T-helper 22 cell (primary cell): ENCODE results near the gene PCDHB8.
"Not testable (repeated sequence)": the region's sequence is repeated elsewhere in the genome, so short reads cannot be mapped to it uniquely, and the experiment has no call there.

Experiments
- DNase-seq: peaks from one replicate; pipeline ENCODE4 v3.0.0-alpha.2; 2020; ENCODE audit warnings: low read depth

The PCDHB8 gene

GRCh38 chr5:141184117-141184855 lies 6.7 kb downstream of the PCDHB8 start:
- DNase-seq: not testable (repeated sequence)

GRCh38 chr5:141186897-141187512 lies 9.4 kb downstream of the PCDHB8 start, which contains the start of gene PCDHB9:
Gene PCDHB9 (plus strand): TSS chr5:141187161. CDS start chr5:141187319, 158 bp downstream.
- no peak for DNase-seq

DNA sequence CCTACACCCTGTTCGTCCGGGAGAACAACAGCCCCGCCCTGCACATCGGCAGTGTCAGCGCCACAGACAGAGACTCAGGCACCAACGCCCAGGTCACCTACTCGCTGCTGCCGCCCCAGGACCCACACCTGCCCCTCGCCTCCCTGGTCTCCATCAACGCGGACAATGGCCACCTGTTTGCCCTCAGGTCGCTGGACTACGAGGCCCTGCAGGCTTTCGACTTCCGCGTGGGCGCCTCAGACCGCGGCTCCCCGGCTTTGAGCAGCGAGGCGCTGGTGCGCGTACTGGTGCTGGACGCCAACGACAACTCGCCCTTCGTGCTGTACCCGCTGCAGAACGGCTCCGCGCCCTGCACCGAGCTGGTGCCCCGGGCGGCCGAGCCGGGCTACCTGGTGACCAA lies 11.1 kb downstream of the PCDHB8 start:
- DNase-seq: not testable (repeated sequence)

- DNase-seq: not testable (repeated sequence)
Measured at GRCh38 chr5:141189131-141189530, 11.5 kb downstream of the PCDHB8 start.

DNA sequence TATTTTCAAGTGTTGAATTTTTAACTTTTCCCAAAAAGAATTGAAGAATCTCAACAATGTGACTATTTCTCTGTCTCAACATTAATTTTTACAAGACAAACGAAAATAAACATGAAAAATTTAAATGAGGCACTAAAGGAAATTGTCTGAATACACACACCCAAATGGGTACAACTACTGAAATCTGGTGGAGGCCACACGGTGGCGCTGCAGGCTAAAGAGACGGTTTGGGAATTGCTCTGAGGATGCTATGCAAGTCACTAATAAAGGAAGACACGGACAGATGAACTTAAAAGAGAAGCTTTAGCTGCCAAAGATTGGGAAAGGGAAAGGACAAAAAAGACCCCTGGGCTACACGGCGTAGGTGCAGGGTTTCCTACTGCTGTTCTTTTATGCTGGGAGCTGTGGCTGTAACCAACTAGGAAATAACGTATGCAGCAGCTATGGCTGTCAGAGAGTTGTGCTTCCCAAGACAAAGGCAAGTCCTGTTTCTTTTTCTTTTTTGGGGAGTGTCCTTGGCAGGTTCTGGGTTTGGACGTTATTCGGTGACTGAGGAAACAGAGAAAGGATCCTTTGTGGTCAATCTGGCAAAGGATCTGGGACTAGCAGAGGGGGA lies 14.6 kb downstream of the PCDHB8 start, which contains the start of gene PCDHB10:
Gene PCDHB10 (plus strand): TSS at position 244 of the 616 bp plus-strand sequence. CDS start 200 bp downstream, at position 444.
- DNase-seq: no peak

DNA sequence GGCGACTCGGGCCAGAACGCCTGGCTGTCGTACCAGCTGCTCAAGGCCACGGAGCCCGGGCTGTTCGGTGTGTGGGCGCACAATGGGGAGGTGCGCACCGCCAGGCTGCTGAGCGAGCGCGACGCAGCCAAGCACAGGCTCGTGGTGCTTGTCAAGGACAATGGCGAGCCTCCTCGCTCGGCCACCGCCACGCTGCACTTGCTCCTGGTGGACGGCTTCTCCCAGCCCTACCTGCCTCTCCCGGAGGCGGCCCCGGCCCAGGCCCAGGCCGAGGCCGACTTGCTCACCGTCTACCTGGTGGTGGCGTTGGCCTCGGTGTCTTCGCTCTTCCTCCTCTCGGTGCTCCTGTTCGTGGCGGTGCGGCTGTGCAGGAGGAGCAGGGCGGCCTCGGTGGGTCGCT lies 16.7 kb downstream of the PCDHB8 start:
- DNase-seq: not testable (repeated sequence)

DNA sequence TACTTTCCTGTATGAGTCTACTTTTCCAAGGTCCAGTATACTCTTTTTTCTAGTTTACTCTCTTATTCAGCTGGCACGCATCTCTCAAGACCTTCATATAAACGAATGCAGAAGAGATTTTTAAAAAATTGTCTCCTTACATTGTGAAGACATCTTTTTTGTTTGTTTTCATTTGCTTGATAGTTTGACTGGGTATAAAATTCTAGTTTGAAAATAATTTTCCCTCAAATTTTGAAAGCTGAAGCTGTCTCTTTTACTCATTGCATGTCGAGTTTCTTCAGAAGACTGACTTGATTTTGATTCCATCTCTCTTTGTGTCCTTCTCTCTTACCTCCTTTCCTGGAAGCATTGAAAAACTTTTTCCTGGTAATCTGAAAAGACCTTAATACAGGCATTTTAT lies 18.8 kb downstream of the PCDHB8 start:
- no peak for DNase-seq

DNA sequence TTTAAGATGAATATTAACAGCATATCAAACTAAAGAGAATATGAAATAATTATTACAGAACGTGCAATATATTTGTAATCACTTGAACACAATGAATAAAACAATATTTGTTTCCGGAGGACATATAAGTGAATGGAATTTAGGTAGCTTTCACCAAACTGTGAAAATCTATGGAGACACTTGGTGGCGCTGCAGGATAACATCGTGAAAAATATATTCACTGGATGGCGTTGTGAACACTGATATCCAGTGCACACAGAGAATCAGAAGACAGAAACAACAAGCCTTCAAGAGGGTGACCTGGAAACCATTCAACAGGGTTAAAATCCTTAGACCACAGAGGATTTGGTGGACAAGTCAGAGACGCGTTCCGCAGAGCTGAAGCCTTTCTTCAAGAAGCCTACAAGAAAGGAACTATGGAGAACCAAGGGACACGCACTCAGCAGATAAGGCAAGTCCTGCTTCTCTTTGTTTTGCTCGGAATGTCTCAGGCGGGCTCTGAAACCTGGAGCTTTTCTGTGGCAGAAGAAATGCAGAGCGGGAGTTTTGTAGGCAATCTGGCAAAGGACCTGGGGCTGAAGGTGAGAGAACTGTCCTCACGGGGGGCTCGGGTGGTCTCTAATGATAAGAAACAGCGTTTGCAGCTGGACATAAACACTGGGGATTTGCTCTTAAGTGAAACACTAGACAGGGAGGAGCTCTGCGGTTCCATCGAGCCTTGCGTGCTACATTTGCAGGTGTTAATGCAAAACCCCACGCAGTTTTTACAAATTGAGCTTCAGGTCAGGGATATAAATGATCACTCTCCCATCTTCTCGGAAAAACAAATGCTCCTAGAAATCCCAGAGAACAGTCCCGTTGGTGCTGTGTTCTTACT lies 22.0 kb downstream of the PCDHB8 start, which contains the start of gene PCDHB11:
Gene PCDHB11 (plus strand): TSS at position 269 of the 877 bp plus-strand sequence. CDS start 148 bp downstream, at position 417.
- DNase-seq: no peak

DNA sequence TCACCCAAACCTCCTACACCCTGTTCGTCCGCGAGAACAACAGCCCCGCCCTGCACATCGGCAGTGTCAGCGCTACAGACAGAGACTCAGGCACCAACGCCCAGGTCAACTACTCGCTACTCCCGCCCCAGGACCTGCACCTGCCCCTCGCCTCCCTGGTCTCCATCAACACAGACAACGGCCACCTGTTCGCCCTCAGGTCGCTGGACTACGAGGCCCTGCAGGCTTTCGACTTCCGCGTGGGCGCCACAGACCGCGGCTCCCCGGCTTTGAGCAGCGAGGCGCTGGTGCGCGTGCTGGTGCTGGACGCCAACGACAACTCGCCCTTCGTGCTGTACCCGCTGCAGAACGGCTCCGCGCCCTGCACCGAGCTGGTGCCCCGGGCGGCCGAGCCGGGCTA lies 23.5 kb downstream of the PCDHB8 start:
- not testable (repeated sequence) for DNase-seq

- DNase-seq: not testable (repeated sequence)
Measured at GRCh38 chr5:141201646-141202045, 24.1 kb downstream of the PCDHB8 start.

GRCh38 chr5:141208478-141208877 lies 30.9 kb downstream of the PCDHB8 start, which contains the start of gene PCDHB12:
Gene PCDHB12 (plus strand): TSS chr5:141208719. CDS start chr5:141208908, 189 bp downstream.
- no peak for DNase-seq

DNA sequence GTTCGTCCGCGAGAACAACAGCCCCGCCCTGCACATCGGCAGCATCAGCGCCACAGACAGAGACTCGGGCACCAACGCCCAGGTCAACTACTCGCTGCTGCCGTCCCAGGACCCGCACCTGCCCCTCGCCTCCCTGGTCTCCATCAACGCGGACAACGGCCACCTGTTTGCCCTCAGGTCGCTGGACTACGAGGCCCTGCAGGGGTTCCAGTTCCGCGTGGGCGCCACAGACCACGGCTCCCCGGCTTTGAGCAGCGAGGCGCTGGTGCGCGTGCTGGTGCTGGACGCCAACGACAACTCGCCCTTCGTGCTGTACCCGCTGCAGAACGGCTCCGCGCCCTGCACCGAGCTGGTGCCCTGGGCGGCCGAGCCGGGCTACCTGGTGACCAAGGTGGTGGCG lies 32.7 kb downstream of the PCDHB8 start:
- DNase-seq: not testable (repeated sequence)

DNA sequence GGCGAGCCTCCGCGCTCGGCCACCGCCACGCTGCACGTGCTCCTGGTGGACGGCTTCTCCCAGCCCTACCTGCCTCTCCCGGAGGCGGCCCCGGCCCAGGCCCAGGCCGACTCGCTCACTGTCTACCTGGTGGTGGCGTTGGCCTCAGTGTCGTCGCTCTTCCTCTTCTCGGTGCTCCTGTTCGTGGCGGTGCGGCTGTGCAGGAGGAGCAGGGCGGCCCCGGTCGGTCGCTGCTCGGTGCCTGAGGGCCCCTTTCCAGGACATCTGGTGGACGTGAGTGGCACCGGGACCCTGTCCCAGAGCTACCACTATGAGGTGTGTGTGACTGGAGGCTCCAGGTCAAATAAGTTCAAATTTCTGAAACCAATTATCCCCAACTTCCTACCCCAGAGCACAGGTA lies 33.3 kb downstream of the PCDHB8 start:
- not testable (repeated sequence) for DNase-seq

GRCh38 chr5:141213656-141214339 lies 36.2 kb downstream of the PCDHB8 start, which contains the start of gene PCDHB13:
Gene PCDHB13 (plus strand): TSS chr5:141213919. CDS start chr5:141214124, 205 bp downstream.
- not testable (repeated sequence) for DNase-seq

DNA sequence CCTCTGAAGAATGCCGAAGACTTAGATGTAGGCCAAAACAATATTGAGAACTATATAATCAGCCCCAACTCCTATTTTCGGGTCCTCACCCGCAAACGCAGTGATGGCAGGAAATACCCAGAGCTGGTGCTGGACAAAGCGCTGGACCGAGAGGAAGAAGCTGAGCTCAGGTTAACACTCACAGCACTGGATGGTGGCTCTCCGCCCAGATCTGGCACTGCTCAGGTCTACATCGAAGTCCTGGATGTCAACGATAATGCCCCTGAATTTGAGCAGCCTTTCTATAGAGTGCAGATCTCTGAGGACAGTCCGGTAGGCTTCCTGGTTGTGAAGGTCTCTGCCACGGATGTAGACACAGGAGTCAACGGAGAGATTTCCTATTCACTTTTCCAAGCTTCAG lies 37.0 kb downstream of the PCDHB8 start:
- not testable (repeated sequence) for DNase-seq

DNA sequence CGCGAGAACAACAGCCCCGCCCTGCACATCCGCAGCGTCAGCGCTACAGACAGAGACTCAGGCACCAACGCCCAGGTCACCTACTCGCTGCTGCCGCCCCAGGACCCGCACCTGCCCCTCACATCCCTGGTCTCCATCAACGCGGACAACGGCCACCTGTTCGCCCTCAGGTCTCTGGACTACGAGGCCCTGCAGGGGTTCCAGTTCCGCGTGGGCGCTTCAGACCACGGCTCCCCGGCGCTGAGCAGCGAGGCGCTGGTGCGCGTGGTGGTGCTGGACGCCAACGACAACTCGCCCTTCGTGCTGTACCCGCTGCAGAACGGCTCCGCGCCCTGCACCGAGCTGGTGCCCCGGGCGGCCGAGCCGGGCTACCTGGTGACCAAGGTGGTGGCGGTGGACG lies 37.9 kb downstream of the PCDHB8 start:
- not testable (repeated sequence) for DNase-seq

GRCh38 chr5:141216035-141216434 lies 38.4 kb downstream of the PCDHB8 start:
- DNase-seq: not testable (repeated sequence)

GRCh38 chr5:141223112-141223783 lies 45.7 kb downstream of the PCDHB8 start, which contains the start of gene PCDHB14:
Gene PCDHB14 (plus strand): TSS chr5:141223343. CDS start chr5:141223506, 163 bp downstream.
- no peak for DNase-seq

- DNase-seq: not testable (repeated sequence)
Measured at GRCh38 chr5:141224844-141225243, 47.3 kb downstream of the PCDHB8 start.

DNA sequence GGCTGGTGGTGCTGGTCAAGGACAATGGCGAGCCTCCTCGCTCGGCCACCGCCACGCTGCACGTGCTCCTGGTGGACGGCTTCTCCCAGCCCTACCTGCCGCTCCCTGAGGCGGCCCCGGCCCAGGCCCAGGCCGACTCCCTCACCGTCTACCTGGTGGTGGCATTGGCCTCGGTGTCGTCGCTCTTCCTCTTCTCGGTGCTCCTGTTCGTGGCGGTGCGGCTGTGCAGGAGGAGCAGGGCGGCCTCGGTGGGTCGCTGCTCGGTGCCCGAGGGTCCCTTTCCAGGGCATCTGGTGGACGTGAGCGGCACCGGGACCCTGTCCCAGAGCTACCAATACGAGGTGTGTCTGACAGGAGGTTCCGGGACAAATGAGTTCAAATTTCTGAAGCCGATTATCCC lies 47.8 kb downstream of the PCDHB8 start:
- DNase-seq: not testable (repeated sequence)
